Central memory CD8-positive, alpha-beta T cell (primary cell): ENCODE measurements around the gene NT5M.

Experiments used
- ATAC-seq: fragments of 150-1000 bp; cut with Tn5 transposase; replicated peaks from 2 replicates; pipeline ENCODE4 v1.10.0; 2022; ENCODE audit warnings: mild to moderate bottlenecking, moderate FRiP score, moderate number of reproducible peaks; ENCODE audit not compliant: poor library complexity, severe bottlenecking; ENCODE audit errors: extremely low read depth
- DNase-seq, 2 donors: peaks; one replicate each; pipeline ENCODE4 v3.0.0; 2021; ENCODE audit warnings: low spot score in 2 of 2
- H3K27ac Mint-ChIP-seq: one replicate; pipeline ENCODE4 v1.8.0; 2022; ENCODE audit warnings: low read depth, mild to moderate bottlenecking, moderate library complexity, mixed read lengths
- H3K27me3 Mint-ChIP-seq: one replicate; pipeline ENCODE4 v1.8.0; 2022; ENCODE audit warnings: mixed read lengths
- H3K36me3 Mint-ChIP-seq: one replicate; pipeline ENCODE4 v1.8.0; 2022; ENCODE audit warnings: mild to moderate bottlenecking, moderate library complexity, mixed read lengths; ENCODE audit not compliant: insufficient read depth
- H3K4me1 Mint-ChIP-seq: one replicate; pipeline ENCODE4 v1.8.0; 2022; ENCODE audit warnings: mixed read lengths
- H3K4me3 Mint-ChIP-seq: one replicate; pipeline ENCODE4 v1.8.0; 2022; ENCODE audit warnings: mild to moderate bottlenecking, moderate library complexity, mixed read lengths
- H3K9me3 Mint-ChIP-seq: one replicate; pipeline ENCODE4 v1.8.0; 2022; ENCODE audit warnings: mixed read lengths

NT5M gene

DNA sequence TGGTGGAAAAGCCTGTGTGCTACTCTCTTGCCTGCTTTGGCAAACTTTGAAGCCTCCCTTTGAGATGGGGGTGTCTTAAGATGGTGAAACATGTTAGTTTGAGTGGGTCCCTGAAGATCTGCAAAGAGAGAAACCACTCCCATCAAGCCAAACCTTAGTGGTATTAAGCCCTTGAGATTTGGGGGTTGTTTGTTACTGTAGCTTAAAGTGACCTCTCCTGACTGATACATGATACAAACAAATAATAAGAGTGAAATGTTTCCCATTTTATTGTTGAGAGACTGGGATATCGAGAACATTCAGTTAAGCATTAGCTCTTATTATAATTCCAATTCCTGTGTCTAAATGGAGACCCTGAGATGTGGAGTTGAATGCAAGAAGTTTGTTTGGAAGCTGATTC is 63.1 kb downstream of the NT5M start:
- Mint-ChIP-seq H3K27me3 (no peaks in the 10 kb centered on the region), H3K36me3 (no peaks in the 10 kb centered on the region), H3K27ac (no peak overlapping the region), H3K4me3 (no peak overlapping the region), H3K4me1 (peaks cover 20% of the 10 kb centered on the region), H3K9me3 (no peaks in the 10 kb centered on the region)
- ATAC-seq (no peak), DNase-seq (no peak)

DNA sequence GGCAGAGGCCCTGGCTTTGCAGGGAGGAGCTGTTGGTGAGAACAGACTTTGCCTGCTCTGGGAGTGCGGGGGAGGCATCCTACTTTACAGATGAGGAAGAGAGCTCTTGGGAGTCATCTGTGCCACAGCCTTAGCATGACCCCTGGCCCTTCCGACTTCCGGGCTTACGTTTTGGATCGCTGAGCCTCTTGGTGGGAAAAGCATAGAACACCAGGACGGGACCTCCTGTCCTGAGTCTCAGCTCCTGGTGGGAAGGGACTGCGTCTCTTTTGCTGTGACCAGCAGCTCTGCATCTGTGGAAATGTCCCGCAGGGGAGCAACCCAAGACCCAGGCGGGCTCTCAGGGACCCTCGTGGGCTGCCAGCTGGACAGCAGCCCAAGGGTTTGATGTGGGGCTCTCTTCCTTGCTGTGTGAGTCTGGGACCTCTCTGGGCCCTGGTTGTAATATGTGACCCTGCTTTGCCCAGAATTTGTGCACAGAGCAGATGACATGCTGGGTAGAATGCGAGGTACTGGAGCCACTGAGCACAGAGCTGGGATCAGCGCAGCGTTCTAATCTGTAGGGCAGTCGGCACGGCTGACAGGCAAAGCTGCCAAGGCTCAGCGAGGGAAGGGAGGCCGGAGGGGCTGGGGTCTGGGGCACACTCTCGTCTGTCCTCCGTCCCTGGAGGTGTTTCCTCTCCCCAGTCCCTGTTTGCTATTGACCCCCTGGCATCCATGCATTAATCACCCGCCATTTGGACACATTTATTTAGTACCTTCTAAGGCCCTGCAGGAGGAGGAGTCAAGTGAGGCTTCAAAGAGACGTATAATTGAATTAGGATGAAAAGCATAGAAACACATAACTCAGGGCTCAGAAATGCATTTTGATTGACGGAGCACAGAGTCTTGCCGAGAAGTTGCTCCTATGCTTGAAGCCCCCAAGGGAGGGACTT is 64.0 kb downstream of the NT5M start:
- no peaks in the 10 kb centered on the region for H3K27me3 Mint-ChIP-seq
- peaks cover 20% of the 10 kb centered on the region for H3K4me1 Mint-ChIP-seq
- no peak overlapping the region for H3K27ac Mint-ChIP-seq
- no peaks in the 10 kb centered on the region for H3K9me3 Mint-ChIP-seq
- H3K36me3 Mint-ChIP-seq = no peaks in the 10 kb centered on the region
- DNase-seq (no peak), ATAC-seq (no peak)
- no peak overlapping the region for H3K4me3 Mint-ChIP-seq

DNA sequence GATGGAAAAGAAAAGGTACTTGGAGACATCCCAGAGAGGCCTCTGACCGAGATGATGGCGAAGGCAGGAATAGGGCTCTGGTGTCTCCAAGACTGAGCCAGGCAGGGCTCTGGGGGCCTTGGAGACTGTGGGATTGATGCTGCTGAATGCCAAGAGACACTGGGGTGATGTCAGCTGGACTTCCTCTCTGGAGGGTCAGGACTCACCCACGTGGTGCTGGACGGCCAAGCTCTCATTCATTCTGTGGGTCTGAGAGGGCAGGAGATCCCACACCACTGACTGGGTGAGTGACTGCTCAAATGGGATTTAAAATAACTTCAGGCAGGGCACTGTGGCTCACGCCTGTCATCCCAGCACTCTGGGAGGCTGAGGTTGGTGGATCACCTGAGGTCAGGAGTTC is 64.8 kb downstream of the NT5M start:
- no peaks in the 10 kb centered on the region for H3K9me3 Mint-ChIP-seq
- no peak overlapping the region for H3K4me3 Mint-ChIP-seq
- no peak for DNase-seq
- H3K27ac Mint-ChIP-seq = no peak overlapping the region
- H3K4me1 Mint-ChIP-seq = peaks cover 18% of the 10 kb centered on the region
- ATAC-seq = no peak
- H3K27me3 Mint-ChIP-seq = no peaks in the 10 kb centered on the region
- H3K36me3 Mint-ChIP-seq = no peaks in the 10 kb centered on the region

DNA sequence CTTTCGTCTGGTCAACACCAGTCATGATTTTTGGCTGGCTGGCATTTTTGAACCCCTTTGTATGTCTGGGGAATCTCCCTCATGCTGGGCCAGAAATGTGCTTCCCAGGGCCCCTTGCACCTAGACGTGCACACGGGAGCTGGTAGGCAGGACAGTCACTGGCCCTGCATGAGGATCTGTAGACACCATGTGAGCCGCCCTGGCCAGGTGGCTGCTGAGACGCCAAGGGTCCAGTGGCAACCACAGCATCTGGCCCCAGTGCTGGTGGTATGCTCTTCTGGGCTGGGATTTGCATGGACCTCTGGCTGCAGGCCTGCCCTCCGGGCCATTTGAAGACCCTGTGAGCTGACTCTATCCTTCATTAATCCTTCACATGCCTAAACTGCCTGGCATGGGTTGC is 67.5 kb downstream of the NT5M start:
- Mint-ChIP-seq H3K27me3 (no peaks in the 10 kb centered on the region), H3K36me3 (no peaks in the 10 kb centered on the region), H3K9me3 (no peaks in the 10 kb centered on the region), H3K4me1 (no peaks in the 10 kb centered on the region), H3K27ac (no peak overlapping the region), H3K4me3 (no peak overlapping the region)
- DNase-seq = no peak
- no peak for ATAC-seq

DNA sequence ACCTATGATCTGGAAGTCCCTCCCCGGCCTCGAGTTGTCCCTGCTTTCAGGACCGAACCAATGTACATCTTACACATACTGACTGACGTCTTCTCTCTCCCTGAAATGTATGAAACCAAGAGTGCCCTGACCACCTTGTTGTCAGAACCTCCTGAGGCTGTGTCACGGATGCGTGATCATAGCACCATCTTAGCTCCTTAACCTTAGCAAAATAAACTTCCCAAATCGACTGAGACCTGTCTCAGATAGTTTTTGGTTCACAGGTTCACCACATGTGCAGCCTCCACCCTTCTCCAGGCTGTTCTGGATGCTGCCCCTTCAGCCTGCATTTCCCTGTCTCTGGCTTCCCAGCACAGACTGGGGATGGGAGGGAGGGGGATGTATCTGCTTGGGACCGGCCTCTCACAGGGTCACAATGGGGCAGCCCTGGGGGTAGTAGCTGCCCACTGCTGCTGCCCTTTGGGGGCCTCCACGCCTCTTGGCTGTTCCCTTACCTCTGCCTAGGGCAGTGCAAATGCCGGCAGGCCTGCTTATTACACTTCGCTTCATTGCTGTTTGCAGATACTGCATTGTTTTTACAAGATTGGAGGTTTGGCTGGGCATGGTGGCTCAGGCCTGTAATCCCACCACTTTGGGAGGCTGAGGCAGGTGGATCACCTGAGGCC is 69.8 kb downstream of the NT5M start:
- no peaks in the 10 kb centered on the region for H3K9me3 Mint-ChIP-seq
- DNase-seq (no peak), ATAC-seq (no peak)
- no peaks in the 10 kb centered on the region for H3K4me1 Mint-ChIP-seq
- H3K4me3 Mint-ChIP-seq = no peak overlapping the region
- no peak overlapping the region for H3K27ac Mint-ChIP-seq
- no peaks in the 10 kb centered on the region for H3K27me3 Mint-ChIP-seq
- peaks cover under 1% of the 10 kb centered on the region for H3K36me3 Mint-ChIP-seq

DNA sequence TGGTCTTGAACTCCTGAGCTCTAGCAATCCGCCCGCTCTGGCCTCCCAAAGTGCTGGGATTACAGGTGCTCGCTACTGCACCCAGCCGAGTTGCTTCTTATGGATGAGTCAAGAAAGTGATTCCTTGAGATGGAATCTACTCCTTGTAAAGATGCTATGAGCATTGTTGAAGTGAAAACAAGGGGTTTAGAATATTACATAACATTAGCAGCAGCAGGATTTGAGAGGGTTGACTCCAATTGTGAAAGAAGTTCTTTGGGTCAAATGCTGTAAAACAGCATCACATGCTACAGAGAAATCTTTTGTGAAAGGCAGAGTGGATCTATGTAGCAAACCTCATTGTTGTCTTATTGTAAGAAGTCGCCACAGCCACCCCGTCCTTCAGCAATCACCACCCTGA is 72.7 kb downstream of the NT5M start:
- DNase-seq = no peak

DNA sequence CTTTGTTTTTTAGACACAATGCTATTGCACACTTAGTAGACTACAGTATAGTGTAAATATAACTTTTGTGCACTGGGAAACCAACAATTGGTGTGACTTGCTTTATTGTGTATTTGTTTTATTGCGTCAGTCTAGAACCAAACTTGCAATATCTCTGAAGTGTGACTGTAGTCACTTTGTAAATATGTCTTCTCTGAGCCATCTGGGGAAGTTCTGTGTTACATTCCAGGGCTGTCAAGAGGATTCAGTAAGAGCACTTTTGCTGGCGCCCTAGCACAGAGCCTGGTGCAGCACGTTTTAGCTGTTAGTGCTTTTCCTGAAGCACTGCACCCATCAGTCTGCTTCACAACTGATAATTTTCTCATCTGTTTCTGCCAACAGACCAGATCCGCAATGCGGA is 73.2 kb downstream of the NT5M start:
- Mint-ChIP-seq H3K36me3 (peaks cover 2% of the 10 kb centered on the region), H3K4me1 (no peaks in the 10 kb centered on the region), H3K27ac (no peak overlapping the region), H3K9me3 (no peaks in the 10 kb centered on the region), H3K27me3 (peaks cover 11% of the 10 kb centered on the region), H3K4me3 (no peak overlapping the region)
- DNase-seq (no peak), ATAC-seq (no peak)

More for the DNA sequence above, 72.7 kb downstream of the NT5M start:
- Mint-ChIP-seq H3K36me3 (peaks cover 2% of the 10 kb centered on the region), H3K4me3 (no peak overlapping the region), H3K27ac (no peak overlapping the region), H3K4me1 (no peaks in the 10 kb centered on the region), H3K27me3 (peaks cover 11% of the 10 kb centered on the region), H3K9me3 (no peaks in the 10 kb centered on the region)
- no peak for ATAC-seq

DNA sequence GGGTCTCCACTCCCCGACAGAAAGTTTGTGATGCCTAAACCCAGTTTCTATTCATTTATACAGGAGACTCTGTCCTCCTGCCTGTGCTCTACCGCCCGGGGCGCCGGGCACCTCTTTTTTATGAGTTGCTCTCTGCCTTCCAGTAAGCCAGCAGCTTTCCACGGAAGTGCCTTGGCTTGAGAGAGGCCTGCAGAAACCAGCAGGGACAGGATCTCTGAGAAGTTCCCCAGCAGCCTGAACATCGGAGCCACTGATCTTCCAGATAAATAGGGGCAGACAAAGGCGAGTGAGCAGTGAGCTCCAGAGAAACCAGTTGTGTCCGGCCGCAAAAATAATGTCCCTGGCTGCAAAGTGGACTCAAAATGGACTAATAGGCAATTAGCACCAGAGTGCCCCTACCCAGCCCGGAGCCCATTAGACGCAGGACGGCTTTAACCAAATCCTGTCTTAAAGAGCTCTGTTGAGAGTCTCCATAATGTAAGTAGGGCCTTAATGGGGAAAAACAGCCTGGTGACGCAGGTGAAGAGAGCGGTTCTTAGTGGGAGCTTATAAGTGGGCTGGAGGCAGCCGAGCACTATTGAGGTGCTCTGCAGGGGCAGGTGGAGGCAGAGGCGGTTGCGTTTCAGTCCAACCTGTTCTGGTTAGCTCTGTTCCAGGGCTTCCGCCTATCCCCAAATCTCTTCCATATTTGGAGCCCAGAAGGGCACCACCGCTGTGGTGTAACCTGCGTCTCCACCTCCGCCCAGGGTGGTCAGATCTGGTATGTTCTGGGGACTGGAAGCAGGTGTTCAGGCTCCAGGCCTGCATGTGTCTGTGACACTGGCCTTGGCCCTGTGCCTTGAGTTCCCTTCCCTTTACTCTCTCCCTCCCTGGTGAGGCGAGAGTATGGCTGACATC is 74.1 kb downstream of the NT5M start:
- no peak overlapping the region for H3K4me3 Mint-ChIP-seq
- H3K36me3 Mint-ChIP-seq = peaks cover 2% of the 10 kb centered on the region
- no peak overlapping the region for H3K27ac Mint-ChIP-seq
- peaks cover 11% of the 10 kb centered on the region for H3K27me3 Mint-ChIP-seq
- H3K4me1 Mint-ChIP-seq = no peaks in the 10 kb centered on the region
- DNase-seq = no peak
- ATAC-seq = no peak
- H3K9me3 Mint-ChIP-seq = no peaks in the 10 kb centered on the region

DNA sequence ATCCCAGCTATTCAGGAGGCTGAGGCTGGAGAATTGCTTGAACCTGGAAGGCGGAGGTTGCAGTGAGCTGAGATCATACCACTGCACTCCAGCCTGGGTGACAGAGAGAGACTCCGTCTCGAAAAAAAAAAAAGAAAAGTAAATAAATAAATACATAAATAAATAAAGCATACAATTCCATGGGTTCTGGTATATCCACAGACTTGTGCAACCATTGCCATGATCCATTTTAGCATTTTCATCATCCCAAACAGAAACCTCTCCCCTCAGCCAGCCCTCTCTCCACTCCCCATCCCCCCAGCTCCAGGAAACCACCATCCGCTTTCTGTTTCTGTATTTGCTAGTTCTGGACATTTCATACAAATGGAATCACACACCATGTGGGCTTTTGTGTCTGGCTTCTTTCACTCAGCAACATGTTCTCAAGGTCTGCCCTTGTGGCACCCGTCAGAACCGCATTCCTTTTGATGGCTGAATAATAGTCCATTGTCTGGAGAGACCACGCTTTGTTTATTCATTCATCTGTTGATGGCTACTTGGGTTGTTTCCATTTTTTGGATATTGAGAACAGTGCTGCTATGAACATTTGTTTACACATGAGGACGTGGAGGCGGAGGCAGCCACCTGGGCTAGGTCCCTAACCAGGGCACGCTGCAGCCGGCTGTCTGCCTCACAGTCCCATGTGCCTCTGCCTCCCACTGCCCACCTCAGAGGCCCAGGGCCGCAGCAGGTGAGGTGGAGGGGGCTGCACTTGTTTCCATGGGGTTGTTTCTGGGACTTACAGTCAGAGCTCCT is 76.2 kb downstream of the NT5M start:
- no peak for DNase-seq
- H3K9me3 Mint-ChIP-seq = no peaks in the 10 kb centered on the region
- no peak overlapping the region for H3K27ac Mint-ChIP-seq

DNA sequence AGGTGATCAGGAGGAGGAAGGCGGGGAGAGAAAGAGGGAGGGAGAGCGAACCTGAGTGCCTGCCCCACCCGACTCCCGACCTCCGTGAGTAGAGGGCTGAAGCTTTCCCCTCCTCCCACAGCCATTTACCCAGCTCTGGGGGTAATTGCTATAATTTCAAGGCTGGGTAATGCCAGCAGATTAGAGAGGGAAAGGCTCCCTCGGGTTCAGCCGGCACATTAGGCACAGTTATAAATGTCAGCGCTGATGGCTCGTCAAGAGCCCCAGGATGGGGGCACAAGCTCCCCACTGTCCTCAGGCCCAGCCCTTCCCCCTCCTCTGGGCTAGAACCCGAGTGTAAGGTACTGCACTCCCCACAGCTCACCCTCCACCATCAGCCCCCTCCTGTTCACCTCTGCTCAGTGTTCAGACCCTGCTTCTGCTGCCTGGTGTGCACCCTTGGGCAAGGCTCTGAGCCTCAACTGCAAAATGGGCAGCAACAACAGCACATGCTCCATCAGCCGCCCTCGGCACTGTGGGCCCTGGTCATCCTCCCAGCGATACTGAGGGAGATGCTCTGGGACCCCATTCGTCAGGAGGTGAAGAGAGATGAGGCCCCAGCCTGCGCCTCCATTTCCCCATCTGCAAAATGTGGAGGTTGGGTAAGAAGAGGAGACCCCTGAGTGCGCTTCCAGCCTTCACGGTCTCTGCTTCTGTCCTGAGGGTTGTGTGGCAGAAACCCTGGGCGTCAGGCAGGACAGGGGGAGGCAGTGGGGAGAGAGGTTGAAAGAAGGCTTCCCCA is 77.2 kb downstream of the NT5M start:
- ATAC-seq (no peak), DNase-seq (no peak)
- no peaks in the 10 kb centered on the region for H3K4me1 Mint-ChIP-seq
- H3K27ac Mint-ChIP-seq = no peak overlapping the region
- H3K36me3 Mint-ChIP-seq = peaks cover 2% of the 10 kb centered on the region
- peaks cover 11% of the 10 kb centered on the region for H3K27me3 Mint-ChIP-seq
- H3K4me3 Mint-ChIP-seq = no peak overlapping the region
- no peaks in the 10 kb centered on the region for H3K9me3 Mint-ChIP-seq

More for the DNA sequence above, 76.2 kb downstream of the NT5M start:
- H3K27me3 Mint-ChIP-seq = peaks cover 11% of the 10 kb centered on the region
- no peak overlapping the region for H3K4me3 Mint-ChIP-seq
- no peak for ATAC-seq
- H3K36me3 Mint-ChIP-seq = peaks cover 2% of the 10 kb centered on the region
- no peaks in the 10 kb centered on the region for H3K4me1 Mint-ChIP-seq

DNA sequence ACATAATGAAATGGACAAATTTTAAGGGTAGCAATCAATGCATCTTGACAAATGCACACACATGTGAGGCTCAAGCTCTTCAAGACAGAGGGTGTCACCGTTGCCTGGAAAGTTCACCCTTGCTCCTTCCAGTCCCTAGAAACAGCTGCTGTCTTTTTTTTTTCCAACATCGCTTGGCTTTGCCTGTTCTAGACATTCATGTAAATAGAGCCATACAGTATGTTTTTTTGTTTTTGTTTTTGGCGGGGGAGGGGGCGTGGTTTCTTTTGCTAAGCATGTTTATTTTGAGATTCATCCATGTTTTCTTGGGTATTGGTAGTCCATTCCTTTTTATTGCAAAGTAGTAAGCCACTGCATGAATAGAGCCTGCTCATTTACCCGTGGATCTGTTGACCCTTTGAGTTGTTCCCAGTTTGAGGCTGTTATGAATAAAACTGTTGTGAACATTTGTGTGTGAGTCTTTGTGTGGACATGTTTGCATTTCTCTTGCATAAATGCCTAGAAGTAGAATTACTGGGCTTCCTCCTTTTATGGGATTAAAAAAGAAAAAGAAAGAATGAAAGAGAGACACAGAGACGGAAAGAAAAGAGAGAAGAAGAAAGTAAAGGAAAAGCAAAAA is 78.4 kb downstream of the NT5M start:
- Mint-ChIP-seq H3K4me3 (no peak overlapping the region), H3K27me3 (peaks cover 15% of the 10 kb centered on the region), H3K27ac (no peak overlapping the region), H3K4me1 (no peaks in the 10 kb centered on the region), H3K9me3 (no peaks in the 10 kb centered on the region), H3K36me3 (peaks cover 4% of the 10 kb centered on the region)
- DNase-seq (no peak), ATAC-seq (no peak)
